ENCODE measurements around the gene QSOX1.
A peak's percentile ranks its signal among the peaks of the same experiment; 100 is the strongest.

QSOX1 gene

DNA sequence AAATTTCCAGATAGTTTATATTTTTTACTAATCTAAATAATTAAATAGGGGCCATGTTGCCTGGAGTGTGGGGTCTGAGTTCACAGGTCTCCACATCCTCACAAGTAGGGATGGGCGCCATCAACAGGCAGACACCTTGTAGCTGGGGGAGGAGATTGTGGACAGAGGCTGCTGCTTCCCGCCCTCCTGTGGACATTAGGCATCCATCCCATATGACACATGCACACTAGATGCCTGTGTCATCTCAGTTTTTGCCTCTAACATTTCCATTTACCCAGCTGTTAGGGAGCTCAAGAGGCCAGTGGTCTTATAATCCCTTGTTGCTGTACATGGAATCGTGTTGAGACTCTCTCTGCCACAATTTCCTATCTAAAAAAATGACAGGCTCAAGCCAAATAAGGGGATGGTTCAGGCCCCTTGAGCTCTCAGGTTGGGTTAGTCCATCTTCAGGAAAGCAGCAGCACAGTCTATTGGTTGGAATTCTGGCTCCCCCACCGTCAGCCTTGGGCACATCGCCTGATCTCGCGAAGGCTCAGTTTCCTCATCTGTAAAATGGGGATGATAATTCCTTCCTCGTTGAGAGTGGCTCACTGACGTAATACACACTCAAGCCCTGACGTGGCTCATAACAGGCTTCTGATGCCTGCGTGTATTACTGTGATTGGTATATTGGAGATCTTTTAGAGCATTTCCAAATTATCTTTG lies 89.0 kb downstream of the QSOX1 start:
- no peak for DNase-seq
- H3K27me3 Mint-ChIP-seq: peaks cover 62% of the 10 kb centered on the region
- no peak overlapping the region for H3K27ac Mint-ChIP-seq
- H3K4me3 Mint-ChIP-seq: no peak overlapping the region
- no peaks in the 10 kb centered on the region for H3K36me3 Mint-ChIP-seq (ENCODE audit: low read depth)
- H3K4me1 Mint-ChIP-seq (ENCODE audit: low read depth): no peaks in the 10 kb centered on the region
- no peaks in the 10 kb centered on the region for H3K9me3 Mint-ChIP-seq

GRCh38 chr1:180244840-180245239 lies 90.2 kb downstream of the QSOX1 start:
- Mint-ChIP-seq H3K27ac (no peak overlapping the region), H3K27me3 (peaks cover 61% of the 10 kb centered on the region), H3K9me3 (no peaks in the 10 kb centered on the region), H3K4me3 (no peak overlapping the region), H3K4me1 (ENCODE audit: low read depth) (no peaks in the 10 kb centered on the region), H3K36me3 (ENCODE audit: low read depth) (no peaks in the 10 kb centered on the region)
- no peak for DNase-seq

DNA sequence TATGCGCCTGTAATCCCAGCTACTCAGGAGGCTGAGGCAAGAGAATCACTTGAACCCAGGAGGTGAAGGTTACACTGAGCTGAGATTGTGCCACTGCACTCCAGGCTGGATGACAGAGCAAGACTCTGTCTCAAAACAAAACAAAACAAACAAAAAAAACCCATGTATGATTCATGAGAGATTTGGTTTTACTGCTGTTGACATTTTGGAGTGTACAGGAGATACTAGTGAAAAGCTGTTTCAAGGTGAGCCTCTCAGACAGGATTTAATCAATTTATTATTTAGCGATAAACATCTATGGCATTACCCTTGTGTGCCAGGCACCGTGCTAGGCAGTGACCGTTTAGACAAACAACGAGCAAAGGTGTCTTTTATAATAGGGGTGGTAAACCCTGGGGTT lies 91.9 kb downstream of the QSOX1 start:
- no peaks in the 10 kb centered on the region for H3K9me3 Mint-ChIP-seq
- H3K27ac Mint-ChIP-seq: no peak overlapping the region
- no peaks in the 10 kb centered on the region for H3K4me1 Mint-ChIP-seq (ENCODE audit: low read depth)
- H3K36me3 Mint-ChIP-seq (ENCODE audit: low read depth): no peaks in the 10 kb centered on the region
- no peak for DNase-seq
- peaks cover 59% of the 10 kb centered on the region for H3K27me3 Mint-ChIP-seq
- H3K4me3 Mint-ChIP-seq: no peak overlapping the region

DNA sequence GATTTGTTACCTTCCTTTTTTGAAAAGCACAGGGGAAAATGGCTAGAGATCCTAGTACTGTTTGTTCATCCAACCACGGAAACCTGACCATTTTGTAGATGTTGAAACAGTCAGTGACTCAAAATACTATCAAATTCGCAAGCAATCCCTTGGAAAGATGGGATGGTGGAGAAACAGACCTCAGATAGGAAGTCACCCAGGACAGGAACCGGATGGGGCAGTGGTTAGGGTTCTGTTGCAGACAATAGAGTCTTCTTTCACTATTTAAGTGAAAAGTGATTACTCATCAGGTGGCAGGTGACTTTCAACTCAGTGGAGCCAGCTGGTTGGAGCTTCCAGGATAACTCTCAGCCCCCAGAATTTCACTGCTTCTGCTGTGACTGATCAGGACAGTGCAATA lies 92.4 kb downstream of the QSOX1 start:
- DNase-seq: no peak
- H3K4me1 Mint-ChIP-seq (ENCODE audit: low read depth): no peaks in the 10 kb centered on the region
- H3K36me3 Mint-ChIP-seq (ENCODE audit: low read depth): no peaks in the 10 kb centered on the region
- H3K27me3 Mint-ChIP-seq: peaks cover 61% of the 10 kb centered on the region
- H3K27ac Mint-ChIP-seq: no peak overlapping the region
- no peak overlapping the region for H3K4me3 Mint-ChIP-seq
- H3K9me3 Mint-ChIP-seq: no peaks in the 10 kb centered on the region

DNA sequence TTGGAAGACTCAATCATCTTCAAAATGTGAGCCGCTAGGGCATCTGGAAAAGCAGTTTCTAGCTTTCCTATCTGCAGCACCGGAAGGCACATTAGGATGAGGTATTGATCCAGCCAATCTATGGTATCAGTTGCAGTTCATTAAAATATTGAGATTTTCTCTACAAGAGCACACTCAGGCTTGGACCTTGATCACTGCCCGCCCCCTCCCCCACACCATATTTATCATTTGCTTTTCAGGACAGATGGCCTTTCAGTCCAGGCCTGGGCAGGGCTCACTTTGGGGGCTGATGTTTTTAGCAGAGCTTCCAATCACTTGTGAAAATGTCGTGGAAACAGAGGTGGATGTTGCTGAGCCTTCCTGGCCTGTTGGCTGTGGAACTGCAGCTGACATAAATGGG lies 92.9 kb downstream of the QSOX1 start:
- Mint-ChIP-seq H3K27me3 (peaks cover 60% of the 10 kb centered on the region), H3K4me1 (ENCODE audit: low read depth) (no peaks in the 10 kb centered on the region), H3K9me3 (no peaks in the 10 kb centered on the region), H3K4me3 (no peak overlapping the region), H3K36me3 (ENCODE audit: low read depth) (no peaks in the 10 kb centered on the region), H3K27ac (no peak overlapping the region)
- DNase-seq: no peak

GRCh38 chr1:180248176-180248575 lies 93.5 kb downstream of the QSOX1 start:
- Mint-ChIP-seq H3K9me3 (no peaks in the 10 kb centered on the region), H3K4me3 (no peak overlapping the region), H3K27me3 (peaks cover 63% of the 10 kb centered on the region), H3K4me1 (ENCODE audit: low read depth) (no peaks in the 10 kb centered on the region), H3K36me3 (ENCODE audit: low read depth) (no peaks in the 10 kb centered on the region), H3K27ac (no peak overlapping the region)
- no peak for DNase-seq

- no peak for DNase-seq
- no peak overlapping the region for H3K27ac Mint-ChIP-seq
- H3K4me3 Mint-ChIP-seq: no peak overlapping the region
- H3K27me3 Mint-ChIP-seq: peaks cover 67% of the 10 kb centered on the region
- H3K9me3 Mint-ChIP-seq: no peaks in the 10 kb centered on the region
- H3K4me1 Mint-ChIP-seq (ENCODE audit: low read depth): no peaks in the 10 kb centered on the region
- H3K36me3 Mint-ChIP-seq (ENCODE audit: low read depth): no peaks in the 10 kb centered on the region
Measured at GRCh38 chr1:180248731-180249681, 94.3 kb downstream of the QSOX1 start.

DNA sequence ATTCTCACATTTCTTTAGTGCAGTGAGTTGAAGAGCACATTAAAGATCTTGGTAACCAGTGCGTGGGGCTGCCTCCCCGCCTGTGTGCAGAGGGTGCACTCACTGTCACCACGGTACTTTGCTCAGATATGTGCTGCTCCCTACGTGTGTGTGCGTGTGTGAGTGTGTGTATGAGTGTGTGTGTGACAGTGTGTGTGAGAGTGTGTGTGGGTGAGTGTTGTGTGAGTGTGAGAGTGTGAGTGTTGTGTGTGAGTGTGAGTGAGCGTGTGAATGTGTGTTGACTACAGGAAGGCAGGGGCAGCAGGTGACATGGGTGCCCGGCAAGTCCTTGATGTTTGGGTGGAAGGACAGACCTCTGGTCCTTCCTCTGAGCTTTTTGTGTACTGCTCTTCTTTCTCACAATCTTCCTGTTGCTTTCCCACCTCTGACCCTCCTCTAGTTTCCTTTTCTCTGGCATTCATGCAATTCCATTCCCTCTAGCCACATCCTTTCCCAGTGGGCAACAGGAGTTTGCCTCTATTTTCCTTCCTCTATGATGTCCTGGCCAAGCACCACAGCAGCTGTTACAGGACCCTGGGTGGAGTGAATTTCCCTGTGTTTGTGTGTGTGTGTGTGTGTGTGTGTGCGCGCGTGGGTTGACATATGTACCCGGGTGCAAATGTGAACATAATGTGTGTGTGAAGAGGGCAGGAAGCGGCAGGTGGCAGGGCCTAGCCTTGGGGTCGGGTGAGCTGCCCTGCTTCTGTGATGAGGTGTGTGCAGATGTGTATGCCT lies 95.2 kb downstream of the QSOX1 start:
- no peak for DNase-seq
- Mint-ChIP-seq H3K27me3 (peaks cover 60% of the 10 kb centered on the region), H3K4me1 (ENCODE audit: low read depth) (no peaks in the 10 kb centered on the region), H3K27ac (no peak overlapping the region), H3K36me3 (ENCODE audit: low read depth) (no peaks in the 10 kb centered on the region), H3K4me3 (no peak overlapping the region), H3K9me3 (no peaks in the 10 kb centered on the region)

DNA sequence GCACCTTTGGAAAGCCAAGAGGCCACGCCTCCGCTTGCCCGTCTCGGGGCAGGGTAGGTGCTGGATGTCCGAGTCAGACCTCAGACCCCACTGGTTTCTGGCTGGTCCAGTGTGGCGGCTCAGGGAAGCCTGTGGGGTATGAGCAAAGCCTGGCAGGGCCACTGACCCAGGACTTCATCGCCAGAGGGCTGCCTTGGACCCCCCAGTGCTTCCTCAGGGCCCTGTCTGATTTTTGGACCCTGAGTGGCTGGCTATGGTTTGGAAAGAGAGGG lies 95.8 kb downstream of the QSOX1 start:
- Mint-ChIP-seq H3K27me3 (peaks cover 60% of the 10 kb centered on the region), H3K36me3 (ENCODE audit: low read depth) (no peaks in the 10 kb centered on the region), H3K4me3 (no peak overlapping the region), H3K27ac (no peak overlapping the region), H3K4me1 (ENCODE audit: low read depth) (no peaks in the 10 kb centered on the region), H3K9me3 (no peaks in the 10 kb centered on the region)
- no peak for DNase-seq

GRCh38 chr1:180250883-180251509 lies 96.3 kb downstream of the QSOX1 start:
- H3K36me3 Mint-ChIP-seq (ENCODE audit: low read depth): no peaks in the 10 kb centered on the region
- no peaks in the 10 kb centered on the region for H3K9me3 Mint-ChIP-seq
- H3K4me1 Mint-ChIP-seq (ENCODE audit: low read depth): no peaks in the 10 kb centered on the region
- H3K27me3 Mint-ChIP-seq: peaks cover 60% of the 10 kb centered on the region
- no peak for DNase-seq
- H3K27ac Mint-ChIP-seq: no peak overlapping the region
- no peak overlapping the region for H3K4me3 Mint-ChIP-seq

DNA sequence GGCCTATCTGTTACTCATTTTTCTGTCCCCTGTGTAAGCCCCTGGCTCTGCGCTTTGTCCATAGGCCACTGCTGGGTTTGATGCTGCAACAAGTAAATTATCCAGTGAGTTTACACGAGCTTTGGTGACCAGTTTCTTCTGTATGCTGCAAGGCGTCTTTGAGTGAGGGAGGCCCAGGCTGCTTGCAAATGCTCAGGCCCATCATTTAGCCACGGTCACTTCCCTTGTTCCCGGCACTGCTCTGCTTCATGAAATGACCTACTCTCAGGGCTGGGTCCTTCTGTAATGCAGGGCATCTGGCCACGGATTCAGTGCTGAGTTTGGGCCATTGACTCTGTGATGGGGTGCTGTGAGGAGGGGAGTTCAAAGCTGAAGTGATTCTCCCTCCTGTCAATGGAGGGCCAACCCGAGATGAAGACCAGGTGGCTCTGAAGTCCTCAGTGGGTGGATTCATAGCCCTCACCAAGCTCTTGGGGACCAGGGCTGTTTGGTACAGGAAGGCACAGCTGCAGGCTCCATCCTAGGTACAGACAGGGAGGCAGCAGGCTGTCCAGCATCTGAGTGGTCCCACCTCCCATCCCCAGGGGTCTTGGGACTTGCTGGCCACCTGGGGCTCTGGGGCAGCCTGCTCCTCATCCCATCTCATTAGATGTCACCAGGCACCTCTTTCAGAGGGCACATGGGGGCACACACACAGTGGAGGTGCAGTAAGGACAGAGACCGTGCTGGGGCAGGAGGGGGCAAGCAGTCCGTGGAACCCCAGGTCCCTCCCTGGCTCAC lies 97.0 kb downstream of the QSOX1 start:
- H3K27me3 Mint-ChIP-seq: peaks cover 66% of the 10 kb centered on the region
- no peaks in the 10 kb centered on the region for H3K36me3 Mint-ChIP-seq (ENCODE audit: low read depth)
- H3K9me3 Mint-ChIP-seq: no peaks in the 10 kb centered on the region
- DNase-seq: no peak
- no peak overlapping the region for H3K27ac Mint-ChIP-seq
- H3K4me1 Mint-ChIP-seq (ENCODE audit: low read depth): no peaks in the 10 kb centered on the region
- no peak overlapping the region for H3K4me3 Mint-ChIP-seq

DNA sequence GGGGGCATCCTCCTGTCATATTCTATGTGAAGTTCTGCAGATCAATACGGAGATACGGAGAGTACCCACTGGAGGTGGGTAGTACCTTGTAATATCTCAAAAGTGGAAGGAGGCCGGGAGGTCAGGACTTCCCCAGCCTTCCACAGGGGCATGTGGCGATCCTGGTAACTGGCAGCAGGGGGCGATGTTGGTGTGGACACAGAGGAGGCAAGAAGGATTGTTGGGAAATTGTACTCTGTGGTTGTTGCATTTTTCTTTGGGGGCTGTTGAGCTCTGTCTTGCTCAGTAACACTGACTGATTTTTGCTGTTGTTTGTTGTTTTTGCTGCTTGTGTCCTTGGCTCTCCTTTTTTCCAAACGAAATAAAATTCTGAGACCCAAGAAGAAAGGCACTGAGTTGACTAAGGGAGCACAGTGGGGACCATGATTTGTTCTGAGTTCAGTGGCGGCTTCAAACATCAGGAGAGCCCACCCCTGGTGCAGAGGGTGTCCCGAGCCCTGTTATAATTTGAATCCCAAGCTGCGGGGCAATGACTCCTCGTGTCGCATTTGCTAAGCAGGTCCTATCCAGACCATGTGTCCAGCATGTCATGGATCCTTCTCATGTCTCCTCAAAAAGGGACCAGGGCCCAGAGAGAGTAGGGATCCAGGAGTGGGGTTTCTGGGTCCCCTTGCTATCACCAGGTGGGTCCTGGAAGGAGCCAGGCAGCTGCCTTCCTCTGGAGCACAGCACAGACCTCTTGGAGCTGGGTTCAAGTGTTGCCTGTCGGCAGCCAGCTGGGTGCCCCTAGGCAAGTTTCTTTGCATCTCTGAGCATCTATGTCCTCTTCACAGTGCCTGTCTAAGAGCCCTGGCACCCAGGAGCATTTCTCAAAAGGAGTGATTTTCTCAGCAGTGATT lies 98.2 kb downstream of the QSOX1 start:
- no peak overlapping the region for H3K4me3 Mint-ChIP-seq
- no peaks in the 10 kb centered on the region for H3K36me3 Mint-ChIP-seq (ENCODE audit: low read depth)
- DNase-seq: peak; percentile 79
- H3K9me3 Mint-ChIP-seq: no peaks in the 10 kb centered on the region
- H3K27ac Mint-ChIP-seq: no peak overlapping the region
- H3K4me1 Mint-ChIP-seq (ENCODE audit: low read depth): no peaks in the 10 kb centered on the region
- H3K27me3 Mint-ChIP-seq: peaks cover 72% of the 10 kb centered on the region

Measured in activated T-cell treated with anti-CD3 and anti-CD28 coated beads, Interleukin-2, amount 50 U/mL, for 24 hours (primary cell).